Ureter (tissue), 1 donor: ENCODE measurements around the gene MKNK2. TPM values are rescaled to one million over a fixed set of nuclear protein-coding genes. Genes with fewer than 3 reads are reported as not detected.
"Not testable (repeated sequence)": the region's sequence is repeated elsewhere in the genome, so short reads cannot be mapped to it uniquely, and the experiment has no call there.

ENCODE experiments used
- DNase-seq: peaks from one replicate; pipeline ENCODE4 v3.0.0-alpha.2; 2020; ENCODE audit warnings: low spot score
- total RNA-seq: library from RNA; stranded (reverse); gene quantifications from one replicate; pipeline ENCODE4 v1.2.4, GENCODE V29; 2023
- donor health status: DM: yes; HTN: yes; CAD: no.

Gene MKNK2
- 151 TPM for total RNA-seq

GRCh38 chr19:2050991-2051772, at the start of gene MKNK2:
TSS of gene MKNK2 (minus strand) at chr19:2051244. CDS start at chr19:2050851, 393 bp downstream.
- peak; percentile 94 for DNase-seq

- DNase-seq: no peak
Observed at GRCh38 chr19:2100719-2101061, 49.6 kb upstream of the MKNK2 start.

GRCh38 chr19:2099937-2100718, 49.1 kb upstream of the MKNK2 start:
- no peak for DNase-seq

GRCh38 chr19:2099054-2099501, 48.0 kb upstream of the MKNK2 start:
- no peak for DNase-seq

- DNase-seq: no peak
Observed at GRCh38 chr19:2097886-2098327, 46.9 kb upstream of the MKNK2 start.

GRCh38 chr19:2097203-2097885, 46.3 kb upstream of the MKNK2 start:
- DNase-seq: no peak

- peak; percentile 99 for DNase-seq
Observed at GRCh38 chr19:2096480-2097202, 45.6 kb upstream of the MKNK2 start, which contains the start of gene IZUMO4. TSS of gene IZUMO4 (plus strand) at chr19:2096915. CDS start at chr19:2096946, 31 bp downstream.

- DNase-seq: peak; percentile 90
Observed at GRCh38 chr19:2096034-2096479, 45.0 kb upstream of the MKNK2 start, which contains the start of gene MOB3A. TSS of gene MOB3A (minus strand) at chr19:2096326. CDS start at chr19:2078560, 17,766 bp downstream.

GRCh38 chr19:2091926-2092525, 41.0 kb upstream of the MKNK2 start:
- not testable (repeated sequence) for DNase-seq

GRCh38 chr19:2089727-2090053, 38.6 kb upstream of the MKNK2 start:
- no peak for DNase-seq

GRCh38 chr19:2089001-2089711, 38.1 kb upstream of the MKNK2 start:
- no peak for DNase-seq

- DNase-seq: no peak
Observed at GRCh38 chr19:2087621-2088100, 36.6 kb upstream of the MKNK2 start.

GRCh38 chr19:2086695-2087620, 35.9 kb upstream of the MKNK2 start:
- not testable (repeated sequence) for DNase-seq

GRCh38 chr19:2084993-2085720, 34.1 kb upstream of the MKNK2 start:
- DNase-seq: no peak

GRCh38 chr19:2083174-2083854, 32.3 kb upstream of the MKNK2 start:
- DNase-seq: no peak

GRCh38 chr19:2081873-2082810, 31.1 kb upstream of the MKNK2 start:
- DNase-seq: no peak
